ENCODE measurements around the gene SAP25. TPM values are rescaled to one million over a fixed set of nuclear protein-coding genes. Genes with fewer than 3 reads are reported as not detected.

Gene SAP25
- total and polyA plus RNA-seq, 2 experiments from 2014 or later: 3.8 to 4.1 TPM

GRCh38 chr7:100609958-100610357 lies 36.3 kb upstream of the SAP25 start (continued):
- TF ChIP-seq ZNF462 (CRISPR knock-in tag; IDR thresholded peaks at IDR 0.05) (no peak), ZNF114 (CRISPR knock-in tag; IDR thresholded peaks at IDR 0.05) (no peak), REST (IDR thresholded peaks at IDR 0.05; ENCODE audit: unreplicated experiment) (no peak), JUNB (IDR thresholded peaks at IDR 0.05; ENCODE audit: unreplicated experiment) (no peak), NANOG (IDR thresholded peaks at IDR 0.05; ENCODE audit: borderline replicate concordance) (no peak), CREB1 (CRISPR knock-in tag; IDR thresholded peaks at IDR 0.05; ENCODE audit: low read depth) (no peak), STAT1 (IDR thresholded peaks at IDR 0.05; ENCODE audit: unreplicated experiment) (no peak), ETS1 (IDR thresholded peaks at IDR 0.05) (no peak)
